Activated CD4-positive, CD25-positive, alpha-beta regulatory T cell treated with anti-CD3 and anti-CD28 coated beads, Interleukin-2, amount 50 U/mL, for 72 hours (primary cell): ENCODE measurements around the gene HBP1.
A peak's percentile ranks its signal among the peaks of the same experiment; 100 is the strongest.
"Not testable (repeated sequence)": the region's sequence is repeated elsewhere in the genome, so short reads cannot be mapped to it uniquely, and the experiment has no call there.

ENCODE experiments used
- DNase-seq: peaks from one replicate; pipeline ENCODE4 v3.0.0; 2021

Gene HBP1

DNA sequence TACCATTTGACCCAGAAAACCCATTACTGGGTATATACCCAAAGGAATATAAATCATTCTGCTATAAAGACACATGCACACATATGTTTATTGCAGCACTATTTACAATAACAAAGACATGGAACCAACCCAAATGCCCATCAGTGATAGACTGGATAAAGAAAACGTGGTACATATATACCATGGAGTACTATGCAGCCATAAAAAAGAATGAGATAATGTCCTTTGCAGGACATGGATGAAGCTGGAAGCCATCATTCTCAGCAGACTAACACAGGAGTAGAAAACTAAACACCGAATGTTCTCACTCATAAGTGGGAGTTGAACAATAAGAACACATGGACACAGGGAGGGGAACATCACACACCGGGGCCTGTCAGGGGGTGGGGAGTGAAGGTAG is 13.1 kb upstream of the HBP1 start:
- DNase-seq: not testable (repeated sequence)

DNA sequence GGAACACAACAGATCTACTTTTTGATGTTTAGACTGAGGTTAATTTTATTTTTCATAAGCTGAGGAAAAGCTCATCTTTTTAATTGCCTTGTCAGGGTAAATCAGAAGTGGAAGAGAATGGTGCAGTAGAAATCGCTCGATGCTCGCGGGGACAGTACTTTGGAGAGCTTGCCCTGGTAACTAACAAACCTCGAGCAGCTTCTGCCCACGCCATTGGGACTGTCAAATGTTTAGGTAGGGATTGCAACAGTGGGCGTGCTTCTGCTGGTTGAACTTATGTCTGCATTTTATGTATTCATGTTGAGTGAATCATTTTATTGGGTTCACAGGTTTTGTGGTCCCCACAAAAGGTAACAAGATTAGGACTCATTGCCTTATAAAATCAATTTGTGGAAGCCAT is 11.7 kb upstream of the HBP1 start:
- DNase-seq: no peak

DNA sequence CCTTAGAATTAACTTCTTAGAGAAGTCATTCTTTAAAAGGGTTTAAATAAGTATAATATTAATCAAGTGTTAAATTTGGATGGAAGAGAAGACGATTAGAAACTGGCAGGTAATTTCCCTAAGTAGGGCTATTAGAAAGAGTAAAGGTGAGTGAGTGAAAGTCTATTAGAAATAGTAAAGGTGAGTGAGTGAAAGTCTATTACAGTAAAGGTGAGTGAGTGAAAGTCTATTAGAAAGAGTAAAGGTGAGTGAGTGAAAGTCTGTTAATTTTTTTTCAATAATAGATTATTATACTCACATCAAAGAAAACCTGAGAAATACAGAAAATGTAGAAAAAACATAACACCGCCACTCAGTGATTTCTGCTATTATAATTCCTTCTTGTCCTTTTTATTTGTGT is 10.8 kb upstream of the HBP1 start:
- no peak for DNase-seq

DNA sequence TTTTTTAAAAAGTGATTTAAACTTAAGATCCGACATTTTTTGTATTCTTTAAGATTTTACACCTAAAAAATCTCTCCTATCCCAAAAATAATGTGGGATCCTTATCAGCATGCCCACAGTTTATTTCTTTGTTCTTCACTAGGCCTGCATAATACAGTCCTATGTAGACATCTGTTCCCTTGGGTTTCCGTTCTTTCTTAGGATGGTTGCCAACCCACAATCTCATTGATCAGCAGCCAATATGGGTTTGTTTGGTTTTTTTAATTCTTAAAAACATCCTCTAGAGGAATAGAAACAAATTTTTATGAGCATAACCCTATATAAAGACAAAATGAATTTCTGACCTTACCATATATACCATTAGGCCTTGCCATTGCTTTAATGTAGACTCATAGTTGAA is 8.4 kb upstream of the HBP1 start:
- no peak for DNase-seq

DNA sequence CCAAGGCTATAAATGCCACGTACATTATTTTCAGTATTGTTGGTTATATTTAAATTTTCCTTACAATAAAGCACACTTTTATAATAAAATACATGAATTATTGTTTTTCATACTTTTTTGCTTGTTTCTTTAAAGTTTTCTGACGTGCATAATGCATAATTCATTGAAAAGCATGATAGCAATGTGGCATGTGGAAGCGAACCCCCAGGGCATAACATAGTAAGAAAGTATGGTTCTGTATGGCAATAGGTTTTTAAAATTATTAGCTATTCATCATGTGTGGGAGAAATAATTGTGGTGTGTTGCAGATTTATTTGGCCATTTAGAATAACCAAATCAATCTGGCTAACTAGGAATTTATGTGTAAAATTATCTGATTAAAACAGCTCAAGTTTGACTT is 7.4 kb upstream of the HBP1 start:
- no peak for DNase-seq

DNA sequence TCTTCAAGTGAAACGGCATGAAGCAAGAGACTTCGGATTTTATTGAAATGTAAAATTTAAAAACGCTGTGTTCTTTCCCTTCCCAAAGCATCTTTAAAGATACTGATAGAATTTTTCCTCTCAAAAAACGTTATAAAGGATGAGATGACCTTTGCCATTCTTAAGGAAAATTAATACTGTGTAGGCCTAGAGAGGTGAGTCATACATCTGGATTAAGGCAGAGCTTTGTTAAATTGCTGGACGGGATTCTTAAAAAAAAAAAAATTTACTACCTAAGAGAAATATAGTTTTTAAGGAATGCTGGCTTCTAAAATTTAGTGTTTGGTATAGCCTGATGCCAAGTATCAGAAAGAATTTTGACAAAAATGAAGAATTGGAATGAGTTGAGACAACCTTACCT is 6.3 kb upstream of the HBP1 start:
- no peak for DNase-seq

DNA sequence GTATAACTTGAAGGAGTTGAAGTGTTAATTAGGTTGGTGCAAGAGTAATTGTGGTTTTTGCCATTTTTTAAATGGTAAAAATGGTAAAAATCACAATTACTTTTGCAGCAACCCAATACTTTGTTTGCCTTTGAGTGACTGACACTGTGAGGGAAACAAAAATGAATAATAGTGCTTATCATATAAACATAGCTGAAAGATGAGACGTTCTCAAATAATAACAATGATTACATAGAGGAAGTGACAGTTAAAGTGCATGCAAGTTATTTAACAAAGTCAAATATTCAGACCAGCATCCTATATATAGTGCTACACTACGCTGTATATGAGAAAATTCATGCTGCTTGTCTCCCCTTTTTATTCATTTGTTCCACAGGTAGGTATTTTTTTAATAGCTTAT is 4.7 kb upstream of the HBP1 start:
- DNase-seq: no peak

DNA sequence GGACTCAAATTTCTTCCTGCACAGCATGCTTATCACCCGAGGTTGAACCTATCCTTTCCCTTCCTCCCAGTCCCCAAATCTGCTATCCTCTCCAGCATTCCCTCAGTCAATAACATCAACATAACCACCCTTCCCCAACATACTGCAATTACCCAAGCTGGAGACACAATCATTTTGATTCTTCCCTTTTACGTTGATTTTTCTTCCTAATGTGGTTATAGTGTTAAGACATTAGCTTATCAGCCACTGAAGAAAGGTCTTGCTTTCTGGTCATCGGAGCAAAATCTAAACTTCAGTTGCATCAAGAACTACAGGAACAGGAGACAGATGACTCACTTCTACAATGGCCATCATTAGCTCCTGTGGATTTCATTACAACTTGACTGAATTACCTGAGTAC is 3.5 kb upstream of the HBP1 start:
- no peak for DNase-seq

DNA sequence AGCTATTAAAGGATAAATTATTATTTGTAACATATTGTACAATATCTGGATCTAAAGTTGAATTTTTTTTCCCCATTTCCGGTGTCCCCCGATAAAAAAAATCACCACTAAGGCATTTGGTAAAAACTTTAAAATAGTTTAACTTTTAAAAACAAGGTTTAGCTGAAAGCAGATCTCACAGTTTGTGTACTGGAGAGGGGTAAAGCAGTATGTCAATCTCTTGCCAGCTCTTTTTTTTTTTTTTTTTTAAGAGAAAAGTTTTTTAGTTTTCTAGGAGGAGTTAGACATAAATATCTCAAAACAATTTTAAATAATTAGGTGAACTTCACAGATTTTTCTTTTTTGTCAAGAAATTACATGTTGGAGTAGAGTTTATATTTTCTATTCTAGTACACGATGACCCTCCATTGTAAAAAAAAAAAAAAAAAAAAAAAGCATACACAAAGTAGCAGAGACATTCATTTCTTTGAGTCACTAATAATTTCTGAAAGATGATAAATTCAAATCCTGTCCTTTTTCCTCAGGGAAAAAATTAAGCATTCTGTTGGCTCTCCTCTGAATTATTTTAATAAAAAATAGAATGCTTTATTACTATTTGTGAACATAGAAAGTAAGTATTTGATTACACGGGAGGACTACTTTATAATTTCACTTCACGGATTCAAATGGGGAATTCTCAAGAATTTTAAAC is 1.9 kb upstream of the HBP1 start:
- DNase-seq: no peak

DNA sequence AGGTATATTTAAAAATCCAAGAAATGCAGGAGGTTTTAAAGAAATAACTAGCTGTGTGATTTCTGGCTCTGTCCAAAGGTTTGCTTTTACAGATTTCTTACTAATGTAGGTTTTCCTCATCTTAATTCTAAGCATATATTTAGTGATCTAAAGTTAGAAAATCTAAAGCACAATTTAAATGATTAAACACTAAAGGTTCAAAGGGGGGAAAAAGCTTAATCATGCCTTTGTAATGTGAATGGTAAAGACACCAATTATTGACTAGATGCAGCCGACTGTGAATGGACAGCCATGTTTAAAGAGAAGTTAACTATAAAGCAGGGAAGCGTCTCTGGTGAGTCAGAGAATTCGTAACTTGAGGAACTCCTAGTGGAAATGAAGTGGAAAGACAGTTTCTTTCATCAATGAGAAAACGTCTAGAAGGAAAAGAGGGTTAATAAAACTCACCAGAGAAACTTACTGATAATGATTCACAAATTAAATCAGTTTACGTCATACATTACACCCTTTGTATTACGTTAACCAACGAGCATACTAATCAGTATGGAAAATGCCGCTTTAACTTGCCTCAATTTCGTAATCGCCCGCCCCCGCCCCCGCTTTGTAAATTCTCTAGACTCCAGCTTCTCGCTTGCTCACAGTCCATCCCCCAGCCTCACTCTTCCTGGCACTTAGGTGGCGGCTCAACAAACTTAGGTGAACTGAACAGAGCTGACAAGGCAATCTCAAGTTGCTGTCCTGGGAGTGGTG is 1.1 kb upstream of the HBP1 start:
- DNase-seq: no peak

DNA sequence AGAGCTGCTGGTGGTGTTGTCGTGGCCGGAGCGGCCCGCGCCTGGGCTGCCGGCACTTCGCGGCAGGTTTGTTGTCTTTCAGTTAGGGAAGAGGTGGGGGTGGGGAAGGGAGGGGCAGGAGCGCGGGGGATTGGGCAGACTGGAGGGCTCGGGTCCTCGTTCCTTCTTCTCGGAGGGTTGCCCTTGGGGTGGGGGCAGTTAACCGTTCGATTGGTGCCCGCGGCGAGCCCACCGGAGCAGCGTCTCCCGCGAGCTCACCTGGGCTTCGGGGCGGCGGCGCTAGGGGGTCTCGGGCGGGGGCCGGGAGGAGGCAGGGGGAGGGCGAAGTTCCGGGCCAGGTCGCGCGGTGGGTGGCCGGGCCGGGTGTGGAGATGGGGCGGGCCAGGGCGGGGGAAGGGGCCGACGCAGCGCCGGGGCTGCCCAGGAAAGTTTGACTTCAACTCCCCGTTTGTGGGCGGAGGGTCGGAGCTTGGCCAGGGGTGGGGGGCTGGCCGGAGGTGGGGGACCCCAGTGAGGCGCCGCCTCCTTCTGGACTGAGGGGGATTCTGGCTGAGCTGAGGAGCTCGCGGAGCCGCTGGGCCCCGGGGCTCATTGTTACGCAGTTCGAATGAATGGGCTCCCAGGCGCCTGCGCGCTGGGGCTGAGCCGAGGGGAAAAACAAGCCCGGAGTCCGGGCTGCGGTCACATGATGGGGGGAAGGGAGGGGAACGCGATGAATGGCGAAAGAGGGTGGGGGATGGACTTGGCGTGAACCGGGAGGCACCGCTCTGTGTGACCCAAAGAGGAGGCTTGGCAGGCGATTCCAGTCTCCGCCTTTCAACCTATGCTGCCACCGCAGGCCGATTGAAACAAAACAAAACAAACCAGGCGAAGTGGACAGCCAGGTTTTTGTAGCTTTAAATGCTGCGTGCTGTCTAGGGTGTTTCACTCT is 582 bp downstream of the HBP1 start:
- peak; percentile 89 for DNase-seq

DNA sequence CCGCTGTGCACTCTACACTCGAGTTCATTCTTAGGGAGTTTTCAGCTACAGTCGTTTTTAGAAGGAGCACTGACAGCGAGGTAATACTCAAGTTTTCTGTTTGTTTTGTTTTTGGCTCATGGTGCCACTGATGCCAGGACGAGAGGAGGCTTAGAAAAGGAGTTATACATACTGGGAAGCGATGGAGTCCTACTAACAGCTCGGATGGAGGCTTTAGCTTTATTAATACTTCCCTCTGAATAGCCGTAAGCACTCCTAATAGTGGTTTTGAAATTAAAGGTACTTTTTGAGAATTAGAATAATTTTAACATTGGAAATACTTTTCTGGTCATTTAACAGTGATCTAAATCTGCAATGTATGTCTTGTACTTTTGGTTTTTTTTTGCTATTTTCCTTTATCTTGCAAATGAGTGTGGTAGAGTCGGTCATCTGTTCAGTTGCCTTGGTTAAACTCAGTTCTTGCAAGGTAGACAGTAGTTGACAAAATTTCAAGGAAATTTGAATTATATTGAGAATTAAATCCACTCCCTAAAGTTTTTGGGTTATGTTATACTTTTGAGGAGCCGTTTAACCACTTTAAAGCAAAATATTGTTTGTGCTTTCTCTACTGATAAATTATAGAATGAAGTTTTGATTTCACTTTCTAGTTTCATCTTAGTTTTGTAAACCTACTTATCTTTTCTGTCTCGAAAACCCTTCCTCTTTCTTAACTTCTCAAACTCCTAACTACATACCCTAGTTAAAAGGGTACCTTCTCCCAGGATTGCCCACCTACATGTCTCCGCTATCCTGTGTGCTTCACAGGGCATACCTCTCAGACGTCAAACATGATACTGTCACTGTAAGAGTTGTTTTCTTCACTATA is 1.5 kb downstream of the HBP1 start:
- no peak for DNase-seq

DNA sequence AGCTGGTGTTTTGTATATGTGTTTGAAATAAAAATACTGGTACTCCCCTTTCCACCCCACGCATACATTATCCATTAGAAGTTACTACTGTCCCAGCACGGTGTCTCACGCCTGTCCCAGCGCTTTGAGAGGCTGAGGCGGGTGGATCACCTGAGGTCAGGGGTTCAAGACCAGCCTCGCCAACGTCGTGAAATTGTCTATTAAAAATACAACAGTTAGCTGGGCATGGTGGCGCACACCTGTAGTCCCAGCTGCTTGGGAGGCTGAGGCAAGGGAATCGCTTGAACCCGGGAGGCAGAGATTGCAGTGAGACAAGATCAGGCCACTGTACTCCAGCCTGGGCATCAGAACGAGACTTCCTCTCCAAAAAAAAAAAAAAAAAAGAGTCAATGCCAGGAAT is 2.7 kb downstream of the HBP1 start:
- no peak for DNase-seq

DNA sequence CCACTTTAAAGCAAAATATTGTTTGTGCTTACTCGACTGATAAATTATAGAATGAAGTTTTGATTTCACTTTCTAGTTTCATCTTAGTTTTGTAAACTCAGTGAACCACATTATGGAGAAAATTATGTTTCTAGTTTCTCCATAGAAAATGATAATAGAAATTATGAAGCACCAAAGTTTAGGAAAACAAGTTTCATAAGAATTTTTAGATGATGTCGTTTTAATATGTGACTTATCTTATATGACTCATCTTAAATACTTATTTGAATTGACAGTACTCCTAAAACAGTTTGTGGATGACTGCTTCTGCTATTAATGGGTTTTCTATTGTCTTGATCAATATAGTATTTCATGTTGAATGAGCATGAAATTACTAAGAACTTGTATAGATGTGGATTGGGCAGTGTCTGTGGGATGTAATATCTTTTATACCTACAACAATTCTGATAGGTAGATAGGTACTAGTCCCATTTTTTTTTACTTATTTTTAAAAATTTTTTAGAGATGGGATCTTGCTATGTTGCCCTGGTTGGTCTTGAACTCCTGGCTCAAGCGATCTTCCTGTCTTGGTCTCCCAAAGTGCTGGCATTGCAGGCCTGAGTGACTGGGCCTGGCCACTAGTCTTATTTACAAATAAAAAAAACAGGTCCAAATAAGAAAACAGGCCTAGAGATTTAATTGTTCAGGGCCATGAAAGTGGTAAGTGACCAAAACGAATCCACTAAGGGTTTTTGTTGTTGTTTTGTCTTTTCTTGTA is 3.7 kb downstream of the HBP1 start:
- DNase-seq: no peak

DNA sequence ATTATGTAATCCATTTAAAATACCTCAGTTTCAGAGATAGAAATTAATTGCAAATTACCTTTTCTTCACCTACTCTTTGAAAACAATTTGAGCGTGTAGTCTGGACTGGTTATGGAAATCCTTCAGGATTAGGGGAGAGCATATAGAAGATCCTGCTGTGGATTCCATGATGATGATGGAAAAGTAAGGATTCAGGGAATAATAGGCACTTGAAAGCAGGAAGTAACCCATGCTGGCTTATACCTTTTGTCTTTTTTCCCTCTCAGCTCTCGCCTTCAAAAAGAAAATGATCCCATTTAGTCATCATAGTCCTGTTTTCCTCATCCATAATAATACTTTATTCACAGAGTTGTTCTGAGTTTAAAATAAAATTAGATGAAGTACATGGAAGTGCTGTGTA is 4.4 kb downstream of the HBP1 start:
- DNase-seq: no peak

DNA sequence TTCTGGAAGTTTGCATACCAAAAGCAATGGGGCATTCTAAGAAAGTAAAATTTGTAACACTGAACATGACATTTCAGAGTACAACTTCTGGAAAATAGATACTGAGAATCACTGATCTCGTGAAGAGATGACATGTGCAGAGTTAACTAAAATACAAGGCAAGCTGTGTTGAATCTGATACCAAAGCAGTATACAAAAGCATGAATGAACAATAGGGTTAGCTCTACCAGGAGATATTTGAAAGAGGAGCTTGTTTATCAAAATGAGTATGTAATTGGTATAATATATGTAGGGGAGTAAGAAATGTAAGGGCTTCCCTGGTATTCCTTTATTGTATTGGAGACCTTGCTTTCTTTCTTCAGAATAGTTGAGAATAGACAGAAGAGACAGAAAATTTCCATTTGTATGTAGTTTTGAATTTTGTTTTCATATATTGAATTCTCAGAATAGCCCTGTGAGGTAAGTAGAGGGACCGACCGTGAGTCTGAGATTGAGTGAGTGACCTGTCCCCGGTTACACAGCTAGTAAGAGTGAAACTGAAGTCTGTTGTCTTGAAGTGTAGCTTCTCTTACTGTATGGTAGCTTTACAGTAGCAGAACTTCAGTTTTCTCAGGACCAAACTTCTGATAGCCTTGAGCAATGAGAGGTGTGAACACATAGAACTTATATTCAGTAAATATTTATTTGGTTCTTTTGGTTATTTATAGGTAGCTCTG is 5.0 kb downstream of the HBP1 start:
- DNase-seq: no peak

DNA sequence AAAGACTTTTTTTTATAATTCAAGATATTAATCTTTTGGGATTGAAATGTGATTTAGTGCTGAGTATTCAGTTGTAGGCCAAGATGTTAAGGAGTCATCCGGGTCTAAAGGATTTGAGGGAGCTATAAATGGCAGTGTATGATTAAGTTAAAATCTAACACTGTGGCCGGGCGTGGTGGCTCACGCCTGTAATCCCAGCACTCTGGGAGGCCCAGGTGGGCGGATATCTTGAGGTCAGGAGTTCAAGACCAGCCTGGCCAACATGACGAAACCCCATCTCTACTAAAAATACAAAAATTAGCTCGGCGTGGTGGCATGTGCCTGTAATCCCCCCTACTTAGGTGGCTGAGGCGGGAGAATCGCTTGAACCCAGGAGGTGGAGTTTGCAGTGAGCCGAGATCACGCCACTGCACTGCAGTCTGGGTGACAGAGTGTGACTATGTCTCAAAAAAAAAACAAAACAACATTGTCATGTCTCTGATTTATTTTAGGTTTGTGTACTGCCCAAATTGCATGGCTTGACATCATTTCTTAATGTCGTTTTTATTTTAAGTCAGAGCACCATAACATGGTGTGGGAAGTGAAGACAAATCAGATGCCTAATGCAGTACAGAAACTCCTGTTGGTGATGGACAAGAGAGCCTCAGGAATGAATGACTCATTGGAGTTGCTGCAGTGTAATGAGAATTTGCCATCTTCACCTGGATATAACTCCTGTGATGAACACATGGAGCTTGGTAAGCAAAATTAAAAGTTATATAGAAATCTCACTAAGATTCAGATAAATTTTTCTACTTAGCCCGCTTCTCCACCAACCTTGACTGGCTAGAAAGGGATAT is 10.7 kb downstream of the HBP1 start:
- no peak for DNase-seq

DNA sequence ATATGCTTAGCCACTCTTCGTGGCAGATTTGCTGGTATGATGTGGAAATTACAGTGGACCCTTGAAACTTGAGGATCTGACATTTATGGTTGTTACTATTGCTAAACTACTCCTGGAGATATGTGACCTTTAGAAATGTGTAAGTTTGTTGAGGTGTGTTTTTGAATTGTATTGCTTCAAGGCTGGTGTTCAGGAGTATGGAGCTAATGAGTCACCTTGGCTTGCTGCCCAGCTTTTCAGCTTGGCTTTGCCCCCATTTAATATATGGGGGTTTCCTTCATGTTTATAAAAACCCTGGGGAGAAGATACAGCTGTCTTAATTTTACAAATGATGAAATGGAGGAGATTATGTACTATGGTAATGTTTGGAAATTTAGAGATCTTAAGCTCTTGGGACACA is 11.6 kb downstream of the HBP1 start:
- no peak for DNase-seq

DNA sequence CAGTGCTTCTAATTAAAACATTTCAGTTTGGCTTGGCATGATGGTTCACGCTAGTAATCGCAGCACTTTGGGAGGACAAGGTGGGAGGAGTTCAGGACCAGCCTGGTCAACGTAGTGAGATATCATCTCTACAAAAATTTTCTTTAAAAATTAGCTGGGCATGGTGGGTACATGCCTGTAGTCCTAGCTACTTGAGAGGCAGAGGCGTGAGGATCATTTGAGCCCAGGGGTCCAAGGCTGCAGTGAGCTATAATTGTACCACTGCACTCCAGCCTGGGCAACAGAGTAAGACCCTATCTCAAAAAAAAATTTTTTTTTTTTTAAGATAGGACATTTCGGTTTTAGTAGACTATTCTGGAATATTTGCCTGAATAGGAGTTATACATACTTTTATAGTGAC is 12.4 kb downstream of the HBP1 start:
- DNase-seq: no peak

DNA sequence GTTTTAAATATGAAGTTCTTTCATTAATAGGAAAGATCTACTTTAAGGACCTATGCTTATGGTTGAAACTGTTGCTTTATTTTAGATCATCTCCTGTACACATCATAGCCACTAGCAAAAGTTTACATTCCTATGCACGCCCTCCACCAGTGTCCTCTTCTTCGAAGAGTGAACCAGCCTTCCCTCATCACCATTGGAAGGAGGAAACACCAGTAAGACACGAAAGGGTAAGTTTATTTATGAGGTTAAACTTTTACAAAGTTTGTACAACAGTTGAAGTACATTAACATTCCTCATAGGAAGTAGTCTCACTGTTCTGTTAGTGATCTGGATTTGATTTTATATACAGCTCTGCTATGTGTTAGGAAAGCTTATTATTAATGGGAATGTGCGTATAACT is 16.9 kb downstream of the HBP1 start:
- DNase-seq: no peak
